Measurements from ENCODE around the gene RPN1. TPM values are rescaled to one million over a fixed set of nuclear protein-coding genes. Genes with fewer than 3 reads are reported as not detected.

The RPN1 gene
- total and polyA plus RNA-seq, 10 of the 15 experiments (the other 5 are each of a cell fraction or from before 2014, with no cell fraction given) = 56.1 to 266 (median 157) TPM

GRCh38 chr3:128616516-128617269 lies 33.9 kb downstream of the RPN1 start:
- H3K9ac ChIP-seq (ENCODE audit: control insufficient read depth, insufficient read depth, low read length) = peak overlapping the region; percentile 53; the same call in 1 of the 2 replicates
- peaks cover 6% of the 10 kb centered on the region for H3K79me2 ChIP-seq (ENCODE audit: control insufficient read depth, insufficient read depth, low read length)
- H2AFZ ChIP-seq (ENCODE audit: control insufficient read depth, low read depth, low read length) = peak overlapping the region; percentile 62; the same call in 1 of the 2 replicates
- FAIRE-seq = no peak
- no peaks in the 10 kb centered on the region for H4K20me1 ChIP-seq (ENCODE audit: control insufficient read depth, insufficient read depth)
- H3K4me1 ChIP-seq (ENCODE audit: control insufficient read depth, insufficient read depth, low read length) = peaks cover 14% of the 10 kb centered on the region
- ChIA-PET SMC1A (ENCODE audit: uncharacterized antibody, unreplicated experiment) (interaction anchor here (1.0 to 1.7 kb wide), 3 partner anchors 63 to 178 kb away, joined by 4 to 7 read pairs (median 6); no protein-coding TSS in a partner anchor), CTCF (interaction anchor here (1.0 to 2.4 kb wide), 20 partner anchors 8 to 520 kb away, joined by 3 to 24 read pairs (median 5); partner anchors contain the start of gene ACAD9), RAD21 (ENCODE audit: unreplicated experiment) (interaction anchor here (1.3 to 1.7 kb wide), 4 partner anchors 64 to 183 kb away, joined by 3 to 12 read pairs (median 7); no protein-coding TSS in a partner anchor), POLR2A (interaction anchor here (1.8 kb wide), 1 partner anchor 63 kb away, joined by 6 read pairs; no protein-coding TSS in a partner anchor)
- 65% methylated on average over 16 of the region's 16 CpGs for WGBS (ENCODE audit: insufficient coverage, insufficient replicate concordance, low lambda C conversion rate, missing lambda C conversion rate)
- H3K4me2 ChIP-seq (ENCODE audit: control insufficient read depth, insufficient read depth) = peak overlapping the region; percentile 78
- no peak overlapping the region for H3K4me3 ChIP-seq
- peaks cover 17 to 19% of the 10 kb centered on the region in 2 experiments; a peak in 3 of 4 replicates for H3K36me3 ChIP-seq (ENCODE audit: control insufficient read depth in 2 of 2, insufficient read depth in 2 of 2, low read length in 1 of 2)
- no peak for TF ChIP-seq RCOR1 (conservative IDR thresholded peaks at IDR 0.05; ENCODE audit: low read depth, low read length)
- no peak for TF ChIP-seq MAX (IDR thresholded peaks at IDR 0.05; ENCODE audit: low read depth, low read length)
- TF ChIP-seq E4F1 (IDR thresholded peaks at IDR 0.05; ENCODE audit: borderline replicate concordance, partially characterized antibody) = no peak
- TF ChIP-seq SIN3A (IDR thresholded peaks at IDR 0.05; ENCODE audit: low read depth, low read length) = no peak
- no peak for TF ChIP-seq POLR2AphosphoS5 (IDR thresholded peaks at IDR 0.05; ENCODE audit: low read length)
- in situ Hi-C loops (cut with MboI) = loop anchor here (25.0 kb wide), 1 partner anchor 529 kb away; no protein-coding TSS in a partner anchor
- H3K27ac ChIP-seq (ENCODE audit: control insufficient read depth, insufficient read depth) = no peak overlapping the region
- intact Hi-C loops (cut with micrococcal nuclease; ENCODE audit: unreplicated experiment) = loop anchor here (1.0 to 2.0 kb wide), 2 partner anchors 58 to 179 kb away; no protein-coding TSS in a partner anchor
- H3K27me3 ChIP-seq (replicated peaks in 1 of 2; ENCODE audit: control insufficient read depth in 2 of 2, insufficient read depth in 2 of 2, low read length in 1 of 2) = no peaks in the 10 kb centered on the region
- BruUV-seq (replicated peaks) = no TSS peak
- no peak for DNase-seq (ENCODE audit: low read depth, low spot score)
- ATAC-seq = no peak
- no peaks in the 10 kb centered on the region for H3K9me3 ChIP-seq (replicated peaks; ENCODE audit: control insufficient read depth, insufficient read depth, low read length)

Data from GM12878 (cell line).